Esophagus muscularis mucosa (tissue), 3 donors: ENCODE measurements around the gene PAK5.

Experiments used
- CTCF ChIP-seq, 3 experiments: fragments of 200-600 bp in 2 of 3; fragments of 450-650 bp in 1 of 3; sonication (generic) in 2 of 3; IDR thresholded peaks; one replicate each; pipeline ENCODE4 v1.5.1; 2017 to 2019; ENCODE audit warnings: antibody characterized with exemption in 3 of 3, mild to moderate bottlenecking in 2 of 3, moderate library complexity in 1 of 3
- POLR2A ChIP-seq: fragments of 450-650 bp; IDR thresholded peaks from one replicate; pipeline ENCODE4 v1.6.1; 2017; ENCODE audit warnings: antibody characterized with exemption, moderate library complexity, mild to moderate bottlenecking, low read depth

- no peak for TF ChIP-seq CTCF (IDR thresholded peaks at IDR 0.05)
- no peak for TF ChIP-seq POLR2A
Observed at GRCh38 chr20:9672027-9672426, 166.8 kb downstream of the PAK5 start.
